ENCODE results near the gene MS4A18.
A peak's percentile ranks its signal among the peaks of the same experiment; 100 is the strongest.

The MS4A18 gene

GRCh38 chr11:60768202-60768601 is 43.7 kb downstream of the MS4A18 start:
- DNase-seq: no peak

- DNase-seq: no peak
These were observed 44.8 kb downstream of the MS4A18 start for GRCh38 chr11:60769273-60769672.

GRCh38 chr11:60769811-60770210 is 45.3 kb downstream of the MS4A18 start:
- no peak for DNase-seq

- DNase-seq: no peak
These were observed 46.6 kb downstream of the MS4A18 start for GRCh38 chr11:60771146-60771545.

- DNase-seq: no peak
These were observed 47.5 kb downstream of the MS4A18 start for GRCh38 chr11:60771879-60772525.

GRCh38 chr11:60772666-60773065 is 48.1 kb downstream of the MS4A18 start:
- DNase-seq: no peak

- no peak for DNase-seq
These were observed 50.2 kb downstream of the MS4A18 start for GRCh38 chr11:60774726-60775125.

- DNase-seq: peak; percentile 88
These were observed 51.0 kb downstream of the MS4A18 start for GRCh38 chr11:60775420-60775961.

GRCh38 chr11:60776167-60776566 is 51.6 kb downstream of the MS4A18 start:
- DNase-seq: no peak

- DNase-seq: no peak
These were observed 52.6 kb downstream of the MS4A18 start for GRCh38 chr11:60777106-60777505.

- no peak for DNase-seq
These were observed 53.1 kb downstream of the MS4A18 start for GRCh38 chr11:60777572-60777971.

GRCh38 chr11:60780065-60780464 is 55.5 kb downstream of the MS4A18 start:
- DNase-seq: no peak

GRCh38 chr11:60780774-60781173 is 56.3 kb downstream of the MS4A18 start:
- DNase-seq: no peak

- DNase-seq: no peak
These were observed 56.9 kb downstream of the MS4A18 start for GRCh38 chr11:60781286-60781980.

GRCh38 chr11:60781981-60782316 is 57.4 kb downstream of the MS4A18 start:
- no peak for DNase-seq

- no peak for DNase-seq
These were observed 58.0 kb downstream of the MS4A18 start for GRCh38 chr11:60782393-60783140.

GRCh38 chr11:60783141-60783484 is 58.6 kb downstream of the MS4A18 start:
- DNase-seq: no peak

GRCh38 chr11:60783911-60784310 is 59.4 kb downstream of the MS4A18 start:
- DNase-seq: no peak

GRCh38 chr11:60785136-60785535 is 60.6 kb downstream of the MS4A18 start, which contains the start of gene MS4A10:
TSS of gene MS4A10 (plus strand) at chr11:60785333. CDS start at chr11:60790336, 5,003 bp downstream.
- no peak for DNase-seq

- no peak for DNase-seq
These were observed 61.4 kb downstream of the MS4A18 start for GRCh38 chr11:60785806-60786361.

GRCh38 chr11:60786811-60787567 is 62.5 kb downstream of the MS4A18 start:
- DNase-seq: no peak

- no peak for DNase-seq
These were observed 64.0 kb downstream of the MS4A18 start for GRCh38 chr11:60788401-60789125.
